Heart left ventricle (tissue), 13 donors: ENCODE data around the gene CD83.

ENCODE experiments used
- CTCF ChIP-seq, 12 donors: fragments of 200-600 bp; sonication (generic) in 4 of 12; IDR thresholded peaks; one replicate each; pipeline versions ENCODE4 v1.5.0 to v1.8.0; 2018 to 2022; ENCODE audit warnings: antibody characterized with exemption in 12 of 12, mild to moderate bottlenecking in 5 of 12
- POLR2A ChIP-seq, 2 donors: fragments of 450-650 bp; IDR thresholded peaks; one replicate each; pipeline ENCODE4 v1.6.1; 2017; ENCODE audit warnings: antibody characterized with exemption in 2 of 2, mild to moderate bottlenecking in 2 of 2, moderate library complexity in 2 of 2
- donor health status: ischemic (EF 13 %, LVEDD 7.1; RV severe dilation, severe dysfunction).
- donor health status: DM: no; HTN: yes; CAD: no.
- donor health status: DM: no; HTN: no; CAD: no.
- donor health status: ischemic (EF 25% LVEDD 6.9; RV normal size, moderate dysfunction).
- donor health status: ischemic (EF 25% LVEDD 5.7; RV mildly dilated, moderate dysfunction).
- donor health status: ischemic (EF 35%, LVEDD 5.7; RV mildly dilated, moderate dysfunction).
- donor health status: nonischemic (EF 11% LVEDD 7.7; RV severe dilation, severe dysfunction).
- donor health status: DM: yes; HTN: yes; CAD: no.
- donor health status: PGD.
- donor health status: ischemic (EF 29% LVEDD 5.4; RV normal size, mild dysfunction).
- donor health status: nonischemic (EF 23%, LVEDD 6.1; RV moderate dilation, normal function).

GRCh38 chr6:14083262-14083661 is 34.3 kb upstream of the CD83 start:
- TF ChIP-seq CTCF (IDR thresholded peaks at IDR 0.05) (no peak), POLR2A (IDR thresholded peaks at IDR 0.05) (no peak)
